ENCODE data around the gene CDH13. TPM values are rescaled to one million over a fixed set of nuclear protein-coding genes. Genes with fewer than 3 reads are reported as not detected.

The CDH13 gene
- polyA plus RNA-seq, 1 donor from 2014 or later, result 3.2 TPM

GRCh38 chr16:83083361-83083760 is 456.6 kb downstream of the CDH13 start:
- Histone ChIP-seq H4K20me1 (ENCODE audit: insufficient read depth) (no peaks in the 10 kb centered on the region), H3K4me3 (ENCODE audit: low read length) (no peak overlapping the region), H3K9me2 (ENCODE audit: insufficient read depth, low read length) (no peaks in the 10 kb centered on the region), H2AFZ (ENCODE audit: low read depth, low read length) (no peak overlapping the region), H3K79me2 (replicated peaks; ENCODE audit: insufficient read depth, low read length) (no peaks in the 10 kb centered on the region), H3K4me2 (ENCODE audit: low read length) (no peak overlapping the region), H3F3A (ENCODE audit: insufficient read depth, low read length, poor library complexity, severe bottlenecking) (no peaks in the 10 kb centered on the region), H3K27me3 (ENCODE audit: insufficient read depth, low read depth, low read length) (no peaks in the 10 kb centered on the region), H3K27ac (ENCODE audit: low read length) (no peak overlapping the region), H3K9me3 (ENCODE audit: low read length) (no peaks in the 10 kb centered on the region), H3K9ac (ENCODE audit: low read length) (no peak overlapping the region), H3K36me3 (ENCODE audit: insufficient read depth, low read length) (no peaks in the 10 kb centered on the region)
- TF ChIP-seq EZH2 (IDR thresholded peaks at IDR 0.05; ENCODE audit: borderline replicate concordance, insufficient read depth, low read length, poor library complexity, severe bottlenecking), result no peak
- no peak for TF ChIP-seq RAD21 (conservative IDR thresholded peaks at IDR 0.05)
- no peak for TF ChIP-seq MXI1 (conservative IDR thresholded peaks at IDR 0.05; ENCODE audit: poor library complexity, severe bottlenecking)
- no peak for TF ChIP-seq REST (IDR thresholded peaks at IDR 0.05; ENCODE audit: borderline replicate concordance)
- no peak for TF ChIP-seq EP300 (conservative IDR thresholded peaks at IDR 0.05; ENCODE audit: poor library complexity, severe bottlenecking)
- TF ChIP-seq POLR2AphosphoS5 (IDR thresholded peaks at IDR 0.05), result no peak
- TF ChIP-seq CTCF (IDR thresholded peaks at IDR 0.05; ENCODE audit: poor library complexity, severe bottlenecking), result no peak
- no peak for TF ChIP-seq SMC3 (conservative IDR thresholded peaks at IDR 0.05; ENCODE audit: poor library complexity)
- TF ChIP-seq TAF1 (IDR thresholded peaks at IDR 0.05; ENCODE audit: low read depth), result no peak

GRCh38 chr16:83085660-83086059 is 458.9 kb downstream of the CDH13 start:
- H3K79me2 ChIP-seq (replicated peaks; ENCODE audit: insufficient read depth, low read length), result no peaks in the 10 kb centered on the region

More at GRCh38 chr16:83085660-83086059, 458.9 kb downstream of the CDH13 start:
- H3K9me3 ChIP-seq (ENCODE audit: low read length), result no peaks in the 10 kb centered on the region
- no peak overlapping the region for H3K4me3 ChIP-seq (ENCODE audit: low read length)
- TF ChIP-seq CTCF (IDR thresholded peaks at IDR 0.05; ENCODE audit: poor library complexity, severe bottlenecking), result no peak
- no peak for TF ChIP-seq POLR2AphosphoS5 (IDR thresholded peaks at IDR 0.05)
- TF ChIP-seq RAD21 (conservative IDR thresholded peaks at IDR 0.05), result no peak
- no peak for TF ChIP-seq TAF1 (IDR thresholded peaks at IDR 0.05; ENCODE audit: low read depth)
- no peak for TF ChIP-seq REST (IDR thresholded peaks at IDR 0.05; ENCODE audit: borderline replicate concordance)
- no peak for TF ChIP-seq EZH2 (IDR thresholded peaks at IDR 0.05; ENCODE audit: borderline replicate concordance, insufficient read depth, low read length, poor library complexity, severe bottlenecking)
- no peaks in the 10 kb centered on the region for H4K20me1 ChIP-seq (ENCODE audit: insufficient read depth)
- H3K4me2 ChIP-seq (ENCODE audit: low read length), result no peak overlapping the region
- H3F3A ChIP-seq (ENCODE audit: insufficient read depth, low read length, poor library complexity, severe bottlenecking), result no peaks in the 10 kb centered on the region
- no peaks in the 10 kb centered on the region for H3K9me2 ChIP-seq (ENCODE audit: insufficient read depth, low read length)
- H3K9ac ChIP-seq (ENCODE audit: low read length), result no peak overlapping the region
- no peak overlapping the region for H3K27ac ChIP-seq (ENCODE audit: low read length)
- H3K27me3 ChIP-seq (ENCODE audit: insufficient read depth, low read depth, low read length), result no peaks in the 10 kb centered on the region
- H2AFZ ChIP-seq (ENCODE audit: low read depth, low read length), result no peak overlapping the region
- H3K36me3 ChIP-seq (ENCODE audit: insufficient read depth, low read length), result no peaks in the 10 kb centered on the region

Measured in neural cell (in vitro differentiated cells).